ENCODE measurements around the gene OR10AD1.
A peak's percentile ranks its signal among the peaks of the same experiment; 100 is the strongest.

The OR10AD1 gene

GRCh38 chr12:48183876-48184548 is 19.1 kb downstream of the OR10AD1 start:
- no peak for DNase-seq (ENCODE audit: extremely low read depth, insufficient read length)
- no peak for TF ChIP-seq CTCF (IDR thresholded peaks at IDR 0.05; ENCODE audit: insufficient read depth, low read length, poor library complexity, severe bottlenecking)
- peak overlapping the region; percentile 71 for H3K4me3 ChIP-seq (replicated peaks; ENCODE audit: low read depth, low read length)
- H3K27me3 ChIP-seq (replicated peaks; ENCODE audit: control insufficient read depth, insufficient read depth, low read length), result no peaks in the 10 kb centered on the region; the same call in 1 of the 2 replicates
- no peaks in the 10 kb centered on the region for H3K36me3 ChIP-seq (ENCODE audit: control insufficient read depth, insufficient read depth, low read length)

- H3K36me3 ChIP-seq (ENCODE audit: control insufficient read depth, insufficient read depth, low read length), result no peaks in the 10 kb centered on the region
- no peaks in the 10 kb centered on the region; the same call in 1 of the 2 replicates for H3K27me3 ChIP-seq (replicated peaks; ENCODE audit: control insufficient read depth, insufficient read depth, low read length)
- DNase-seq (ENCODE audit: extremely low read depth, insufficient read length), result peak; percentile 75
- H3K4me3 ChIP-seq (replicated peaks; ENCODE audit: low read depth, low read length), result peak within 1 kb of the TSS; percentile 71
- TF ChIP-seq CTCF (IDR thresholded peaks at IDR 0.05; ENCODE audit: insufficient read depth, low read length, poor library complexity, severe bottlenecking), result peak; percentile 63
Observed at GRCh38 chr12:48183091-48183875, 19.8 kb downstream of the OR10AD1 start, which contains the start of gene CCDC184. Gene CCDC184 (plus strand): TSS chr12:48183644. CDS start chr12:48184123, 479 bp downstream.

GRCh38 chr12:48182631-48183030 is 20.5 kb downstream of the OR10AD1 start:
- no peak for TF ChIP-seq CTCF (IDR thresholded peaks at IDR 0.05; ENCODE audit: insufficient read depth, low read length, poor library complexity, severe bottlenecking)

GRCh38 chr12:48180857-48181495 is 22.1 kb downstream of the OR10AD1 start:
- no peak for TF ChIP-seq CTCF (IDR thresholded peaks at IDR 0.05; ENCODE audit: insufficient read depth, low read length, poor library complexity, severe bottlenecking)
- Histone ChIP-seq H3K27me3 (replicated peaks; ENCODE audit: control insufficient read depth, insufficient read depth, low read length) (no peaks in the 10 kb centered on the region; the same call in 1 of the 2 replicates), H3K4me3 (replicated peaks; ENCODE audit: low read depth, low read length) (no peak overlapping the region)

More at GRCh38 chr12:48182631-48183030, 20.5 kb downstream of the OR10AD1 start:
- no peak for DNase-seq (ENCODE audit: extremely low read depth, insufficient read length)
- Histone ChIP-seq H3K27me3 (replicated peaks; ENCODE audit: control insufficient read depth, insufficient read depth, low read length) (no peaks in the 10 kb centered on the region; the same call in 1 of the 2 replicates), H3K36me3 (ENCODE audit: control insufficient read depth, insufficient read depth, low read length) (no peaks in the 10 kb centered on the region), H3K4me3 (replicated peaks; ENCODE audit: low read depth, low read length) (peak overlapping the region; percentile 71)

GRCh38 chr12:48180424-48180823 is 22.7 kb downstream of the OR10AD1 start:
- Histone ChIP-seq H3K4me3 (replicated peaks; ENCODE audit: low read depth, low read length) (no peak overlapping the region), H3K36me3 (ENCODE audit: control insufficient read depth, insufficient read depth, low read length) (no peaks in the 10 kb centered on the region), H3K27me3 (replicated peaks; ENCODE audit: control insufficient read depth, insufficient read depth, low read length) (no peaks in the 10 kb centered on the region; the same call in 1 of the 2 replicates)
- TF ChIP-seq CTCF (IDR thresholded peaks at IDR 0.05; ENCODE audit: insufficient read depth, low read length, poor library complexity, severe bottlenecking), result no peak
- DNase-seq (ENCODE audit: extremely low read depth, insufficient read length), result no peak

More at GRCh38 chr12:48180857-48181495, 22.1 kb downstream of the OR10AD1 start:
- no peaks in the 10 kb centered on the region for H3K36me3 ChIP-seq (ENCODE audit: control insufficient read depth, insufficient read depth, low read length)
- no peak for DNase-seq (ENCODE audit: extremely low read depth, insufficient read length)
